Measurements from ENCODE around the gene ASB3. TPM values are rescaled to one million over a fixed set of nuclear protein-coding genes. Genes with fewer than 3 reads are reported as not detected.

ASB3 gene
- polyA plus RNA-seq, 3 donors, result 6.7 to 14.9 (median 8.1) TPM

DNA sequence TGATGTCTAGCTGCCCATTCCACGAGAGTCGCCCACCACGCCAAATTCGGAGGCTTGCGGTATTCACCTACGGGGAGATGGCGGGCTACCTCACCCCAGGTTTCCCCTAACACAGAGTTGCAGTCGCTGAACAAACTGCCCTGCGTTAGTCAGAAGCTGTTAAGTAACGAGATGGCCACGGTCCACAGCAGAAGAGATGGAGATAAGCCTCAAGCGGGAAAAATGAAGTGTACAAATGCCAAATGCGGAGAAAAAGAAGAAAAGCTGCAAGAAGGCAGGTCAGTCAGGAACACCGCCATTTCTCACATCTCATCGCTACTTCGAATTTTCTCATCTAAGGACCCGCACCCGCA is 425 bp downstream of the ASB3 start:
- H3K4me3 Mint-ChIP-seq, result peak overlapping the region; percentile 96 to 99
- peaks cover 2 to 10% of the 10 kb centered on the region in 2 donors for H3K36me3 ChIP-seq (replicated peaks in 1 of 2; ENCODE audit: control insufficient read depth in 1 of 2, insufficient read depth in 2 of 2, low read length in 2 of 2)
- no peaks in the 10 kb centered on the region for H3K9me3 ChIP-seq (replicated peaks in 1 of 2; ENCODE audit: control insufficient read depth in 1 of 2, insufficient read depth in 1 of 2, low read length in 2 of 2)
- WGBS (ENCODE audit: insufficient coverage), result 0% methylated on average over 13 of the region's 18 CpGs
- peak overlapping the region; percentile 85 to 98 (median 94) for H3K27ac Mint-ChIP-seq
- peaks cover 0 to 2% (median 0%) of the 10 kb centered on the region in 7 donors for H3K9me3 Mint-ChIP-seq
- TF ChIP-seq CTCF (IDR thresholded peaks at IDR 0.05), result no peak
- peak overlapping the region; percentile 91 for H2AFZ ChIP-seq (ENCODE audit: insufficient read depth, low read depth, low read length, poor library complexity, severe bottlenecking)
- DNase-seq, result peak in 2 of 3 donors; percentile 14 to 34
- H3K9ac ChIP-seq (ENCODE audit: insufficient read depth, low read length, poor library complexity, severe bottlenecking), result peak overlapping the region; percentile 83
- H3K4me1 ChIP-seq (ENCODE audit: control insufficient read depth in 1 of 2, insufficient read depth in 2 of 2, low read length in 2 of 2), result peaks cover 23 to 33% of the 10 kb centered on the region in 2 donors
- H3K36me3 Mint-ChIP-seq, result peaks cover 5 to 9% of the 10 kb centered on the region in 2 donors
- no peaks in the 10 kb centered on the region for H3K27me3 Mint-ChIP-seq (ENCODE audit: low read depth in 3 of 3)
- intact Hi-C loops (cut with micrococcal nuclease), result no loop called here
- peaks cover 47% of the 10 kb centered on the region for H3K4me1 Mint-ChIP-seq
- peaks cover 100% of the 10 kb centered on the region for H3K79me2 ChIP-seq (ENCODE audit: insufficient read depth, low read length)
- H3K4me2 ChIP-seq (replicated peaks; ENCODE audit: extremely low read depth, low read length, poor library complexity, severe bottlenecking), result peak overlapping the region; percentile 98
- H3K4me3 ChIP-seq (replicated peaks in 1 of 3; ENCODE audit: low read depth in 2 of 3, low read length in 3 of 3), result peak overlapping the region; percentile 96 to 98 (median 96)
- H4K20me1 ChIP-seq (ENCODE audit: insufficient read depth, low read length), result peaks cover 6% of the 10 kb centered on the region
- no peaks in the 10 kb centered on the region for H3K27me3 ChIP-seq (ENCODE audit: control insufficient read depth in 2 of 2, insufficient read depth in 2 of 2, low read length in 2 of 2)
- H3K27ac ChIP-seq (ENCODE audit: low read depth in 1 of 2, low read length in 2 of 2), result peak overlapping the region; percentile 79 to 91

- no peaks in the 10 kb centered on the region for H3K27me3 Mint-ChIP-seq (ENCODE audit: low read depth in 3 of 3)
- peaks cover 2 to 18% of the 10 kb centered on the region in 2 donors for H3K36me3 ChIP-seq (replicated peaks in 1 of 2; ENCODE audit: control insufficient read depth in 1 of 2, insufficient read depth in 2 of 2, low read length in 2 of 2)
- peaks cover 43% of the 10 kb centered on the region for H3K4me1 Mint-ChIP-seq
- intact Hi-C loops (cut with micrococcal nuclease), result no loop called here
- peak overlapping the region in 1 of 3 experiments; percentile 96 for H3K4me3 ChIP-seq (replicated peaks in 1 of 3; ENCODE audit: low read depth in 2 of 3, low read length in 3 of 3)
- peak overlapping the region; percentile 35 to 99 for H3K4me3 Mint-ChIP-seq
- peaks cover 0 to 2% (median 0%) of the 10 kb centered on the region in 7 donors for H3K9me3 Mint-ChIP-seq
- H3K9ac ChIP-seq (ENCODE audit: insufficient read depth, low read length, poor library complexity, severe bottlenecking), result peak overlapping the region; percentile 83
- peak overlapping the region in 1 of 2 donors; percentile 91 for H3K27ac ChIP-seq (ENCODE audit: low read depth in 1 of 2, low read length in 2 of 2)
- no peak for DNase-seq
- no peak overlapping the region for H2AFZ ChIP-seq (ENCODE audit: insufficient read depth, low read depth, low read length, poor library complexity, severe bottlenecking)
- peak overlapping the region; percentile 98 for H3K4me2 ChIP-seq (replicated peaks; ENCODE audit: extremely low read depth, low read length, poor library complexity, severe bottlenecking)
- no CpG with 5 or more reads among the region's 11 CpGs for WGBS (ENCODE audit: insufficient coverage)
- H3K79me2 ChIP-seq (ENCODE audit: insufficient read depth, low read length), result peaks cover 100% of the 10 kb centered on the region
- no peaks in the 10 kb centered on the region for H3K27me3 ChIP-seq (ENCODE audit: control insufficient read depth in 2 of 2, insufficient read depth in 2 of 2, low read length in 2 of 2)
- peak overlapping the region in 3 of 7 donors; percentile 25 to 67 (median 60) for H3K27ac Mint-ChIP-seq
- peaks cover 23 to 33% of the 10 kb centered on the region in 2 donors for H3K4me1 ChIP-seq (ENCODE audit: control insufficient read depth in 1 of 2, insufficient read depth in 2 of 2, low read length in 2 of 2)
- TF ChIP-seq CTCF (IDR thresholded peaks at IDR 0.05), result no peak
- H4K20me1 ChIP-seq (ENCODE audit: insufficient read depth, low read length), result no peaks in the 10 kb centered on the region
- no peaks in the 10 kb centered on the region for H3K9me3 ChIP-seq (replicated peaks in 1 of 2; ENCODE audit: control insufficient read depth in 1 of 2, insufficient read depth in 1 of 2, low read length in 2 of 2)
- H3K36me3 Mint-ChIP-seq, result peaks cover 6 to 13% of the 10 kb centered on the region in 2 donors
These were observed 1.4 kb downstream of the ASB3 start for GRCh38 chr2:53785366-53785765.

All from CD14-positive monocyte (primary cell).